ENCODE results near the gene REPS2. TPM values are rescaled to one million over a fixed set of nuclear protein-coding genes. Genes with fewer than 3 reads are reported as not detected.
"Not testable (repeated sequence)": the region's sequence is repeated elsewhere in the genome, so short reads cannot be mapped to it uniquely, and the experiment has no call there.

Gene REPS2
- total RNA-seq, 2 experiments from 2014 or later = not detected

DNA sequence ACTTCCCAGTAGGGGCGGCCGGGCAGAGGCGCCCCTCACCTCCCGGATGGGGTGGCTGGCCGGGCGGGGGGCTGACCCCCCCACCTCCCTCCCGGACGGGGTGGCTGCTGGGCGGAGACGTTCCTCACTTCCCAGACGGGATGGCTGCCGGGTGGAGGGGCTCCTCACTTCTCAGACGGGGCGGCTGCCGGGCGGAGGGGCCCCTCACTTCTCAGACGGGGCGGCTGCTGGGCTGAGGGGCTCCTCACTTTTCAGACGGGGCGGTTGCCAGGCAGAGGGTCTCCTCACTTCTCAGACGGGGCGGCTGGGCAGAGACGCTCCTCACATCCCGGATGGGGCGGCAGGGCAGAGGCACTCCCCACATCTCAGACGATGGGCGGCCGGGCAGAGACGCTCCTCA is 22.3 kb downstream of the REPS2 start:
- H3K36me3 Mint-ChIP-seq; CTCF ChIA-PET; DNase-seq; H3K27ac Mint-ChIP-seq; H3K4me3 Mint-ChIP-seq; intact Hi-C loops (cut with micrococcal nuclease); H3K9me3 Mint-ChIP-seq; POLR2A ChIA-PET; H3K27me3 Mint-ChIP-seq: not testable (repeated sequence)
- H3K4me1 Mint-ChIP-seq (ENCODE audit: low read depth) = peaks cover 10% of the 10 kb centered on the region

DNA sequence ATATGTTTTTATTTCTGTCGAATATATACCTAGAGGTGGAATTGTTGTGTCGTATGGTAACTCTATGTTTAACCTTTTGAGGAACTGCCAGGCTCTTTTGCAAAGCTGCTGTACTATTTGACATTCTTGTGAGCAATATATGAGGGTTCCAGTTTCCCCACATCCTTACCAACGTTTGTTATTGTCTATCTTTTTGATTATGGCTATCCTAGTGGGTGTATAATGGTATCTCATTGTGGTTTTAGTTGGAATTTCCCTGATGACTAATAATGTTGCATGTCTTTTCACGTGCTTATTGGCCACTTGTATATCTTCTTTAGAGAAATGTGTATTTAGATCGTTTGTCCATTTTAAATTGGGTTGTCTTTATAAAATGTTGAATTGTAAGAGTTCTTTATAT is 24.5 kb downstream of the REPS2 start:
- Mint-ChIP-seq H3K27ac (no peak overlapping the region), H3K4me1 (ENCODE audit: low read depth) (peaks cover 10% of the 10 kb centered on the region), H3K9me3 (no peaks in the 10 kb centered on the region), H3K36me3 (no peaks in the 10 kb centered on the region), H3K4me3 (no peak overlapping the region), H3K27me3 (peaks cover 5% of the 10 kb centered on the region)
- DNase-seq = no peak
- ChIA-PET CTCF (no interaction called here), POLR2A (no interaction called here)
- intact Hi-C loops (cut with micrococcal nuclease) = no loop called here

DNA sequence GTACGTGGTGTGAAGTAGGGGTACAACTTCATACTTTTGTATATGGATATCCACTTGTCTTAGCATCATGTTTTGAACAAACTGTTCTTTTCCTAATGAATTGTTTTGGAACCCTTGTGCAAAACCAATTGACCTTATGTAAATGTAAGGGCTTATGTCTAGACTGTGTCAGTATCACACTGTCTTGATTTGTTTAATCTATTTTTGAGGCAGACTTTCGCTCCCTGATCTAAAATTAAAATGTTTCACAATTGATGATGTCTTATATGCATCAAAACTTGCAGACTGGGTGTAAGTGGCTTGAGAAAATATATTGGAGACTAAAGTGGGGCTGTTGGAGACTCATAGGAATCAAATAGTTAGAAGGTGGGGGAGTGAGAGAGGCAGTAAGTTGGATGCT is 25.2 kb downstream of the REPS2 start:
- peaks cover 5% of the 10 kb centered on the region for H3K27me3 Mint-ChIP-seq
- ChIA-PET CTCF (no interaction called here), POLR2A (no interaction called here)
- intact Hi-C loops (cut with micrococcal nuclease) = no loop called here
- H3K4me1 Mint-ChIP-seq (ENCODE audit: low read depth) = peaks cover 10% of the 10 kb centered on the region
- H3K4me3 Mint-ChIP-seq = no peak overlapping the region
- DNase-seq = no peak
- no peaks in the 10 kb centered on the region for H3K36me3 Mint-ChIP-seq
- no peak overlapping the region for H3K27ac Mint-ChIP-seq
- H3K9me3 Mint-ChIP-seq = no peaks in the 10 kb centered on the region

DNA sequence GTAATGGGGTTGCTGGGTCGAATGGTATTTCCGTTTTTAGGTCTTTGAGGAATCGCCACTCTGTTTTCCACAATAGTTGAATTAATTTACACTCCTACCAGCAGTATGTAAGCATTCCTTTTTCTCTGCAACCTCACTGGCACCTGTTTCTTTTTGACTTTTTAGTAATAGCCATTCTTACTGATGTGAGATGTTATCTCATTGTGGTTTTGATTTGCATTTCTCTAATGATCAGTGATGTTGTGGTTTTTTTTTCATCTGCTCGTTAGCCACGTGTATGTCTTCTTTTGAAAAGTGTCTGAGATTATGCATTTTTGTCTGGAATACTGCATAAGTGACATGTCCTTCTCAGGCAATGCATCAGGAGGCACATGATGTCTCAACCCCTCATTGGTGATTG is 28.8 kb downstream of the REPS2 start:
- Mint-ChIP-seq H3K4me1 (ENCODE audit: low read depth) (peaks cover 10% of the 10 kb centered on the region), H3K36me3 (no peaks in the 10 kb centered on the region), H3K4me3 (no peak overlapping the region), H3K27me3 (peaks cover 5% of the 10 kb centered on the region), H3K27ac (no peak overlapping the region), H3K9me3 (no peaks in the 10 kb centered on the region)
- DNase-seq = no peak
- CTCF ChIA-PET = no interaction called here
- intact Hi-C loops (cut with micrococcal nuclease) = no loop called here
- POLR2A ChIA-PET = no interaction called here

DNA sequence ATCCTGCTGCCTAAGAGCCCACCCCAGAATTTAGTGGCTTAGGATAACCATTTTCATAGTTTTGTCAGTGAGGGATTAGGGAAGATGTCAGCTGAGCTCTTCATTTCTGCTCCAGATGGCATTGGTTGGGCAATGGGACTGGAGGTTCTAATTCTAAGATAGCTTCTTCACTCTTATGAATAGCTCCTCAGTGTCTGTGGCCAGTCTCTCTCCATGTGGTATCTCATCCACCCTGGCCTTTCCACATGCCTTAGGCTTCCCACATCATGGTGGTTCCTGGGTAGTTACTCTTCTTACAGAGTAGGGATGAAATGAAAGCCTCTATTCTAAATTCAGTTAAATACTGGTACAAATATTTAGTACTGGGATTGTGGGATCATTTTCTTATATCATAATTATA is 31.3 kb downstream of the REPS2 start:
- no peak overlapping the region for H3K4me3 Mint-ChIP-seq
- H3K27ac Mint-ChIP-seq = no peak overlapping the region
- H3K9me3 Mint-ChIP-seq = no peaks in the 10 kb centered on the region
- POLR2A ChIA-PET = no interaction called here
- peaks cover 5% of the 10 kb centered on the region for H3K27me3 Mint-ChIP-seq
- CTCF ChIA-PET = no interaction called here
- intact Hi-C loops (cut with micrococcal nuclease) = no loop called here
- no peaks in the 10 kb centered on the region for H3K4me1 Mint-ChIP-seq (ENCODE audit: low read depth)
- no peak for DNase-seq
- no peaks in the 10 kb centered on the region for H3K36me3 Mint-ChIP-seq

DNA sequence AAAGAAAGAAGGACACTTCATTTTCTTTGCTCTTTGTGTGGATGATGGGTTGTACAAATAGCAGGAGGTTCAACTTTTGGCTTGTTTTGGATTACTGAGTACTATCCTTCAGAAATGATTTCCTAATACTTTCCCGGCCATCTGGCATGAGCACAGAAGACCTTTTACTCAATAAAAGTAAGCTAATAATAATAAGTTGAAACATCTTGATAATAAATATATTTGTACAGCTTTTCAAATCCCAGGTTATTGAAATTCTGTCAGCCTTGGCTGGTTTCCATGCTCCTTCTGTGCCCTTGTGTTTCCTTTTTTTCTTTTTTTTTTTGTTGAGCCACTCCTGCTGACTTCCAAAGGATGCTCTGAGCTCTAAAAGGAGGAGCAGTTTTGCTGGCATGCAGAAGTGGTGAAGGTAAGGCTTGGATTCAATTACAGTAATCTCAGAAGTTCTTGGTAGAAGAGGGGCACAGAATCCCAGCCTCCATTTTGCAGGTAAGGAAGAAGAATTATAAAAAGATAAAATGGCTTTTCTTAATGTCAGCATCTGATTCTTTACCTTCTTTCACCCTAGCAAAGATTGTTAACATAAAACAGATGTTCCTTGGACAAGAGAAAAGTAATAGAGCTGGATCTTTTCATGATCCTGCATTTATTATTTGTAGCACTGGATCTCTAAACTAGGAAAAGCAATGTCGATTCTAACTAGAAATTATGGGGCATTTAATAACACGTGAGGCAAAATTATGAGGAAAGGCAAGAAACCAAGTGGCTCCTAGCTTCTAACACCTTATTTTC is 31.9 kb downstream of the REPS2 start:
- Mint-ChIP-seq H3K36me3 (no peaks in the 10 kb centered on the region), H3K27me3 (peaks cover 5% of the 10 kb centered on the region), H3K4me3 (no peak overlapping the region), H3K9me3 (no peaks in the 10 kb centered on the region), H3K4me1 (ENCODE audit: low read depth) (no peaks in the 10 kb centered on the region), H3K27ac (no peak overlapping the region)
- intact Hi-C loops (cut with micrococcal nuclease) = no loop called here
- ChIA-PET POLR2A (no interaction called here), CTCF (no interaction called here)
- no peak for DNase-seq

DNA sequence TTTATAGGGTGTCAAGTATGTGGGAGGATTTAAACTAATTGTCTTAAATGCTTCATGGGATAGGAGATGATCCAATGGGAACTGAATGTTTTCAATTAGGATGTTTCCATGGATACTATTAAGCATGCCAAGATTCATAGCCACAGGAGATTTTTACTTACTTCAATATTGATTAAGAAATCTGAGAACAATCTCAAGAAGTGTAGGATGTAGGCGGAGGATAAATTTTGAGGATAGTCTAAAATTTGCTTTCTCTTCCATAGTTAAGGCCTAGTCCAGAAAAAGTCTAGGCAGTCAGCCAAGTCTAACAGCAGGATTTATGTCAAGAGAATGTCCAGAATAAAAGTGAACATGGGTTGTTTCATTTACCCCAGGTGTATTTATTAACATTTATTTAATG is 32.8 kb downstream of the REPS2 start:
- Mint-ChIP-seq H3K9me3 (no peaks in the 10 kb centered on the region), H3K36me3 (no peaks in the 10 kb centered on the region), H3K27ac (no peak overlapping the region), H3K4me1 (ENCODE audit: low read depth) (no peaks in the 10 kb centered on the region), H3K27me3 (peaks cover 5% of the 10 kb centered on the region), H3K4me3 (no peak overlapping the region)
- CTCF ChIA-PET = no interaction called here
- POLR2A ChIA-PET = no interaction called here
- intact Hi-C loops (cut with micrococcal nuclease) = no loop called here
- no peak for DNase-seq

DNA sequence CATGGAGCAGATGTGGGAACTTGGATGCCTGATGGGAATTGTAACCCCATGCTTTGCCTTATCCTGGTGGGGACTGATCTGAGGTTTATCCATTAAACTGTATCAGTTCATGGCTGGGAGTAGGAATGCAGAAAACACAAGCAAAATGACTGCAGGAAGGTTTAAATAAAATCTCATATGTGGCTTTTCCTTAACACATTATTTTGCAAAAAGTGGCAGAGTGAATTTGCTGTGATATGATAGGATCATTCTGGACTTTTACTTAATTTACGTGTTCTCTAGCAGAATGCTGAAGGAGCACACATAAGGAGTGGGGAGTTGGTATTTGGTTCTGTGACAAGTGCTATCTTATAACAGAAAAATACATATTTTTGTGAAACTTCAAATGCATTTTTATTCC is 34.8 kb downstream of the REPS2 start:
- no peaks in the 10 kb centered on the region for H3K9me3 Mint-ChIP-seq
- ChIA-PET POLR2A (no interaction called here), CTCF (no interaction called here)
- H3K27ac Mint-ChIP-seq = no peak overlapping the region
- intact Hi-C loops (cut with micrococcal nuclease) = no loop called here
- no peaks in the 10 kb centered on the region for H3K27me3 Mint-ChIP-seq
- no peak overlapping the region for H3K4me3 Mint-ChIP-seq
- no peak for DNase-seq
- no peaks in the 10 kb centered on the region for H3K4me1 Mint-ChIP-seq (ENCODE audit: low read depth)
- H3K36me3 Mint-ChIP-seq = no peaks in the 10 kb centered on the region

DNA sequence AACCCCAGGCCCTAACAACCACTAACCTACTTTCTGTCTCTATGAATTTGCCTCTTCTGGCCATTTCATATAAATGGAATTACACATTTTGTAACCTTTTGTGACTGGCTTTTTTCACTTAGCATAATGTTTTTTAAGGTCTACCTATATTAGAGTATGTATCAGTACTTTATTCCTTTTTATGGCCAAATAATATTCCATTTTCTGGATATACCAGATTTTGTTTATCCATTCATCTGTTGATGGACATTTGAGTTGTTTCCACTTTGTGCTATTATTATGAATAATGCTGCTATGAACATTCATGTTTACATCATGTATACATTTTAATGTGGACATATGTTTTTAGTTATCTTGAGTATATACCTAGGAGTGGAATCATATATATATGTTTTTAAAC is 35.5 kb downstream of the REPS2 start:
- CTCF ChIA-PET = no interaction called here
- DNase-seq = no peak
- no peaks in the 10 kb centered on the region for H3K9me3 Mint-ChIP-seq

DNA sequence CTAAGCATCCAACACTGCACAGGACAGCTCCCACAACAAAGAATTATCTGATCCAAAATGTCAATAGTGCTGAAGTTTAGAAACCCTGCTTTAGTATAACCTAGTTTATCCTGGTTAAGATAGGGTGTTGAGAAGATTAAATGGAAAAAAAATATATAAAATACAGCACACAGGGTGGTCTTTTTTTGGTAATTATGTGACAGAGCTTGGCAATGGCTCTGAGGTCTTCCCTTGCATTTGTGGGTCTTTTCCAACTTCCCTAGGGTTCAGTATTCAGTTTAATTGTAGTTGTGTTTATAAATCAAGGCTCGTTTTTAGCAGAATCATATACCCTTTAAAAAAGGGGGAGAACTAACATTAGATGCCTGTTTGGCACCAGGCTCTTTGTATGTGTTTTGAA is 36.6 kb downstream of the REPS2 start:
- no peak for DNase-seq
- Mint-ChIP-seq H3K9me3 (no peaks in the 10 kb centered on the region), H3K36me3 (no peaks in the 10 kb centered on the region), H3K27ac (no peak overlapping the region), H3K4me3 (no peak overlapping the region), H3K4me1 (ENCODE audit: low read depth) (no peaks in the 10 kb centered on the region), H3K27me3 (no peaks in the 10 kb centered on the region)
- intact Hi-C loops (cut with micrococcal nuclease) = no loop called here
- CTCF ChIA-PET = no interaction called here
- POLR2A ChIA-PET = interaction anchor here (0.8 kb wide), 1 partner anchor 10 kb away, joined by 3 read pairs; no protein-coding TSS in a partner anchor

More for the DNA sequence above, 35.5 kb downstream of the REPS2 start:
- Mint-ChIP-seq H3K36me3 (no peaks in the 10 kb centered on the region), H3K4me1 (ENCODE audit: low read depth) (no peaks in the 10 kb centered on the region), H3K4me3 (no peak overlapping the region), H3K27me3 (no peaks in the 10 kb centered on the region), H3K27ac (no peak overlapping the region)
- intact Hi-C loops (cut with micrococcal nuclease) = no loop called here
- POLR2A ChIA-PET = no interaction called here

DNA sequence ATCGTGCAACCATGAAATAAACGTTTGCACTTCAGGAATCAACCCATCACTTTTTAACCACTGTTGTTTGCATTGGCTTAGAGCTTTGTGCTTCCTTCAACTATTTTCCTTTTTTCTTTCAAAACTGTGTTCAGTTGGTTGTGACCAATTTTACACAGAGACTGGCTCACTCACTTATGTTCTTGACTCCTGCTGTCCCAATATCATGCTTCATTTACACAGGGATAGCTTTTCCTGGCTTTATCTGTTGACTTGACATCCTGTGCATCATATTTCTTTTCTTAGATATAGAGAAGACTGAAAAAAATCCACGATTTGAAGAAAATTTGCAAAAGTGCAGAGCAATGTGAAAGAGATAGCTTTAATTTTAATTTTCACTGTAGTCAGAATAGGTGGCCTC is 38.8 kb downstream of the REPS2 start:
- Mint-ChIP-seq H3K4me3 (no peak overlapping the region), H3K27me3 (no peaks in the 10 kb centered on the region), H3K27ac (no peak overlapping the region), H3K4me1 (ENCODE audit: low read depth) (no peaks in the 10 kb centered on the region), H3K36me3 (no peaks in the 10 kb centered on the region), H3K9me3 (no peaks in the 10 kb centered on the region)
- CTCF ChIA-PET = no interaction called here
- POLR2A ChIA-PET = no interaction called here
- no peak for DNase-seq
- intact Hi-C loops (cut with micrococcal nuclease) = no loop called here

DNA sequence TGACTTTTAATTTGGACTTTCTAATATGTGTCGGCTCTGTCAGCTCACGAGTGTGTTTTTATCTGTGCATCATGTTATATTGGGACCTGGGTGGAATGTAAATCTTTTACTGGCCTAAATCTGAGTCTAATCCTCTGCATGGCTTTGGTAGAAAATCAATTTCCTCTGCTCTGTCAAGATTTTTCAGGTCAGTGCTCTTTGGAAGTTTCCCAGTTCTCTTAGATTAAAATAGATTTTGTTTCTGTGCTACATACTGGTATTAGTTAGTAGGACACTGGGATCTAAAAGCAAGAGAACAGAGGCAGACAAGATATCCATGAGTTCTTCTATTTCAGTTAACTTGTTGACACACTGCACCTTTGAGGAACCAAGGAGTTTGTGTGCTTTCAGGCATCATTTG is 39.7 kb downstream of the REPS2 start:
- H3K4me1 Mint-ChIP-seq (ENCODE audit: low read depth) = no peaks in the 10 kb centered on the region

DNA sequence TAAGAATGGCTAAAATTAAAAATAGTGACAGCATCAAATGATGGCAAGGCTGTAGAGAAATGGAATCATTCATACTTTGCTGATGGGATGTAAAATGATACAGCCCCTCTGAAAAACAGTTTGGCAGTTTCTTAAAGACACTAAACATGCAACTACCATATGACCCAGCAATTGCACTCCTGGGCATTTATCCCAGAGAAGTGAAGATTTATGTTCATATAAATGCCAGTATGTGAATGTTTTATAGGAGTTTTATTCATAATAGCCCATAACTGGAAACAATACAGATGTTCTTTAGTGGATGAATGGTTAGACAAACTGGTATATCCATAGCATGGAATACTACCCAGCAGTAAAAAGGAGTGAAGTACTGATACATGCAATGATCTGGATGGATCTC is 43.3 kb downstream of the REPS2 start:
- intact Hi-C loops (cut with micrococcal nuclease) = no loop called here
- H3K9me3 Mint-ChIP-seq = no peaks in the 10 kb centered on the region
- CTCF ChIA-PET = no interaction called here
- no peaks in the 10 kb centered on the region for H3K27me3 Mint-ChIP-seq
- no peak overlapping the region for H3K4me3 Mint-ChIP-seq
- H3K36me3 Mint-ChIP-seq = no peaks in the 10 kb centered on the region
- DNase-seq = no peak
- POLR2A ChIA-PET = no interaction called here
- H3K4me1 Mint-ChIP-seq (ENCODE audit: low read depth) = no peaks in the 10 kb centered on the region
- H3K27ac Mint-ChIP-seq = no peak overlapping the region

More for the DNA sequence above, 39.7 kb downstream of the REPS2 start:
- H3K4me3 Mint-ChIP-seq = no peak overlapping the region
- no peak overlapping the region for H3K27ac Mint-ChIP-seq
- no peaks in the 10 kb centered on the region for H3K27me3 Mint-ChIP-seq
- ChIA-PET POLR2A (no interaction called here), CTCF (no interaction called here)
- intact Hi-C loops (cut with micrococcal nuclease) = no loop called here
- H3K9me3 Mint-ChIP-seq = no peaks in the 10 kb centered on the region
- no peaks in the 10 kb centered on the region for H3K36me3 Mint-ChIP-seq
- DNase-seq = no peak

Measured in activated CD4-positive, alpha-beta memory T cell treated with anti-CD3 and anti-CD28 coated beads for 36 hours (primary cell).